ENCODE results near the gene GMPPA. TPM values are rescaled to one million over a fixed set of nuclear protein-coding genes. Genes with fewer than 3 reads are reported as not detected.

The GMPPA gene
- total RNA-seq, 4 donors from 2014 or later, result 22.6 to 37.8 (median 29.4) TPM

DNA sequence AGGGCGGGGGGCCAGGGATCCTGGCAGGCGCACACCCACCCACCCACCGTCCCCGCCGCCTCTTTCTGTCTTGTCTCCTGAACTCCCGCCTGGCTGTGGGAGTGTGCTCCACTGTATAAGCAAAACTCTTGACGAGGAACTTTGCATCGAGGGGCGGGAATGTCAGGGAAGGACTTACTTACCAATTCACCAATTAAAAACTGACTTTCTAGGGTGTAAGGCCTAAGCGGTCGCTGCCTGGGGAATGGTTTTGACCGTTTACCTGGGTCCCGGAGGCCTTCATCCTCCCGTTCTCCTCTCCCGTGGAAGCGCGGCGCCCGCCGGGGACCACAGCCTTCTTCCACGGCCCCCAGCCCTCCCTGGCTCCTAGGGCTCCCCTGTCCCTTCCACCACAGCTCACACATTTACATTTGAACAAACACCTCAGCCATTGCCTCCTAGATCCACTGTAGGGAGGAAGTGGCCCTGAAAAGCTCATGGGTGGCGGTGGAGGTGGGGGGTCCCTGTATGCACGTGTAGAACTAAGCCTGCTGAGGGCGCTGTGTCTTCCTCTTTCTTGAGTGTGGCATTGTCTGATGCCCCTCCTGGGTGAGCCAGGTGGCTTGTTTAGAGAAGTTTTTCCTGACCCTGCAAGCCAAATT lies 24.5 kb downstream of the GMPPA start:
- TF ChIP-seq, protein P1, sequence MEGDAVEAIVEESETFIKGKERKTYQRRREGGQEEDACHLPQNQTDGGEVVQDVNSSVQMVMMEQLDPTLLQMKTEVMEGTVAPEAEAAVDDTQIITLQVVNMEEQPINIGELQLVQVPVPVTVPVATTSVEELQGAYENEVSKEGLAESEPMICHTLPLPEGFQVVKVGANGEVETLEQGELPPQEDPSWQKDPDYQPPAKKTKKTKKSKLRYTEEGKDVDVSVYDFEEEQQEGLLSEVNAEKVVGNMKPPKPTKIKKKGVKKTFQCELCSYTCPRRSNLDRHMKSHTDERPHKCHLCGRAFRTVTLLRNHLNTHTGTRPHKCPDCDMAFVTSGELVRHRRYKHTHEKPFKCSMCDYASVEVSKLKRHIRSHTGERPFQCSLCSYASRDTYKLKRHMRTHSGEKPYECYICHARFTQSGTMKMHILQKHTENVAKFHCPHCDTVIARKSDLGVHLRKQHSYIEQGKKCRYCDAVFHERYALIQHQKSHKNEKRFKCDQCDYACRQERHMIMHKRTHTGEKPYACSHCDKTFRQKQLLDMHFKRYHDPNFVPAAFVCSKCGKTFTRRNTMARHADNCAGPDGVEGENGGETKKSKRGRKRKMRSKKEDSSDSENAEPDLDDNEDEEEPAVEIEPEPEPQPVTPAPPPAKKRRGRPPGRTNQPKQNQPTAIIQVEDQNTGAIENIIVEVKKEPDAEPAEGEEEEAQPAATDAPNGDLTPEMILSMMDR (IDR thresholded peaks at IDR 0.05), result no peak
- DNase-seq (ENCODE audit: low spot score), result no peak
- ATAC-seq (ENCODE audit: low FRiP score), result no peak

DNA sequence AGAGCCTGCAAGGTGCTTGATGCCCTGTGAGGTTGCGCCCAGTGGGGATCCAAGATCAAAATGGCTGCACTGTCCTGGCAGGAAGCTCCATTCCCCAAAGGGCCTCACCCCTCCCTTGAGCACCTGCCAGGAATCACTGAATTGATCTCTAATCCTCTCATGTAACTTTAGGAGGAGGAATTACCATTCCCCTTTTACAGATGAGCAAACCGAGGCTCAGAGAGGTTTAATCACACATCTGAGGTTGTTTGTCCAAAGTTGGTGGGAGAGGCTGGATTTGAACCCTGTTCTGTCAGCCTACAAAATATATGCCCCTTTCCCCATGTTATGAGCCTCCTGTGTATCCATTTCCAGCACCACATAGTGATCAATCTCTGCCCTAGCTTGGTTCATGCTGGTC lies 26.1 kb downstream of the GMPPA start:
- no peak for DNase-seq (ENCODE audit: low spot score)
- ATAC-seq (ENCODE audit: low FRiP score), result no peak
- TF ChIP-seq, protein P1 (IDR thresholded peaks at IDR 0.05), result no peak

DNA sequence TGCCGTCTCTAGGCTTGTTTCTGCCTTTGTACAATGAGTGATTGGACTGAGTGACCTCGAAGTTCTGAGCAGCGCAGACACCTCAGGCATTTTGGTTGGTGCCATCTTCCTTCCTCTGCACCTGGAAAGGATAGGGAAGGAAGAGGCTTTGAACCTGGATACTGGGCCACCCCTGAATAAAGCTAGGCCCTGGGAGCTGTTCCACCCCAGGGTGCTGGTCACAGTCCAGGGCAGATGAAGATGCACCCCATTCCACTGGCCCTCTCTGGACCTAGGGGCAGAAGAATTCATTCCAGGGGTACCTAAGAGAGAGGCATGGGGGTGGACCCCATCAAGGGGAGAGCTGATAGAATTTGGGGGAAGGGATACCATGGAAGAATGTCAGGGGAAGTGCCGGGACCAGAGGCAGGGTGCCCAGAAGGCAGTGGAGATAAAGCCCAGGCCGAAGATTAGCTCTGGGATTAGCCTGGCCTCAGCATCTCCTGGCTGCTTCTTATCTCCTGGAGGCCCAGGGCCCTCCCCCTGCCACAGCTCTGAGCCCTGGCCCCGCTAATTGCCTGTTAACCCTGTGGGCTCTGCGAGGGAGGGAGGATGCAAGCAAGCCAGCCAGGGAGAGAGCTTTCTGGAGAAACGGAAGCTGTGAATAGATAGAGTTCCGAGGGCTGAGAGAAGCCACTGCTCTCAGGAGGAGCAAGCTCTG lies 27.0 kb downstream of the GMPPA start:
- ATAC-seq (ENCODE audit: low FRiP score), result no peak
- no peak for DNase-seq (ENCODE audit: low spot score)
- TF ChIP-seq, protein P1 (IDR thresholded peaks at IDR 0.05), result no peak

DNA sequence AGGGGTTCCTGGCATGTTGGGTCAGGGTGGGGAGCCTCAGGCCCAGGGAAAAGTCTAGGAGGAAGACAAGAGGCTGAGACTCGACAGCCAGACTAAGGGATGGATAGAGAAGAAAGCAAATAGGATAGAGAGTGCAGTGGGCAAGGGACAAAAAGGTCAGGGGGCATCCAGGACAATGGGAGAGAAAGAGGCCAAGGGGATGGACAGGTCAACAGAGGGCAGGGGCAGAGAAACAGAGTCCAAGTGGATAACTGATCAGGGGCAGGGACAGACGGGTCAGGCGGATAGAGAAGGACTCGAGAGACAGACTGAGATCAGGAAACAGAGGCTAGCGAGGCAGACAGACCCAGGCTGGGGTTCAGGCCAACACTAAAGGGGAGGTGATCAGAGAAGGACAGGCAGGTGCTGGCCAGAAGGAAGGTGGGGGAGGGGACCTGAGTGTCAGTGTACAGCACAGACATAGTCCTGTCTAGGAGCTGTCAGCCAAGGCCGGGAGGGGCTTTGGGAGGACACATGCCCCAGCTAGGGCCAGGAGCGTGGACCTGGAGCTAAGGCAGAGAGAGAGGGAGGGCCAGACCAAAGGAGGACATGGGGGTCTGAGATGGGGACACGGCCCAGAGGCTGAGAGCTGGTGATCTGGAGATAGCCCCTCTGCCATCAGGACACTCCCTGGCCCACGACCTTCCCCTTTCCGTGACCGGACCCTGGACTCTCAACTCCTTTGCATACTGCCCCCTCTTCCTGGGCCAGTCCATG lies 27.8 kb downstream of the GMPPA start:
- TF ChIP-seq, protein P1 (IDR thresholded peaks at IDR 0.05), result no peak
- DNase-seq (ENCODE audit: low spot score) (no peak), ATAC-seq (ENCODE audit: low FRiP score) (no peak)

DNA sequence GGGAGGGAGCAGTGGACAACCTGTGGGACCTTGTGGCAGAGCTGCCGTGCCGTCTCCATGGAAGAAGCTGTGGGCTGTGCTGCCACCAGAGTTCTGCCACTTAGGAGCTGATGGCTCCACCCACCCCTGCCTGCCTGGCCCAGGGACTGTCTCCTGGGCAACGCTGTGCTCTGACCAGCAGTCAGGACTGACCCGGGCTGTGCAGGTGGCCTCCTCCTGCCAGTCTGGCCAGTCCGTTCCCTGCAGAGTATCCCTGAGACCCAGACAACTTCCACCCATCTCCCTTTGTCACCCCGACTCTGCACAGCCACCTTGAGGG lies 28.3 kb downstream of the GMPPA start:
- DNase-seq (ENCODE audit: low spot score), result no peak
- no peak for ATAC-seq (ENCODE audit: low FRiP score)
- TF ChIP-seq, protein P1 (IDR thresholded peaks at IDR 0.05), result no peak

DNA sequence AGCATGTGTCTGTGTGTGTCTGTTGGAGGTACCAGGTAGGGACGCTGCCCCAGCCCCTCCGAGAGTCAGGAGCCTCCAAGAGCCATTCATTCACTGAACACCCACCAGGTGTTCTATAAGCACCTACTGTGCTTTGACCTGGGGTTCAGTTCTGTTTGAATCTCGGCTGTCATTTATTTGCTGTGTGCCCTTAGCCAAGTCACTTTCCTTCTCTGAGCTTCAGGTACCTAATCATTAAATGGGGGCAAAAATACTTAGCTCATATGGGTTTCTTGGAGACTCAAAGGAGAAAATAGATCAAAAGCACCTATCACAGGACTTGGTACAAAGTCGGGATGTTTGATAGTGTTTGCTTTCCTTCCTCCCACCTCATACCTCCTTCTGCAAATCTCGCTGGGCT lies 28.8 kb downstream of the GMPPA start:
- ATAC-seq (ENCODE audit: low FRiP score) (no peak), DNase-seq (ENCODE audit: low spot score) (no peak)

More for the DNA sequence above, 28.8 kb downstream of the GMPPA start:
- TF ChIP-seq, protein P1 (IDR thresholded peaks at IDR 0.05), result no peak

All from omental fat pad (tissue), 4 donors.